CD4-positive, alpha-beta T cell treated with Interleukin-4 for 4 hours (primary cell): ENCODE measurements around the gene RGL3.
"Not testable (repeated sequence)": the region's sequence is repeated elsewhere in the genome, so short reads cannot be mapped to it uniquely, and the experiment has no call there.

ENCODE experiments used
- DNase-seq: peaks from one replicate; pipeline ENCODE4 v3.0.0-alpha.2; 2020

The RGL3 gene

GRCh38 chr19:11448923-11449554 lies 29.9 kb upstream of the RGL3 start:
- DNase-seq, result no peak

GRCh38 chr19:11448410-11448809 lies 29.3 kb upstream of the RGL3 start:
- DNase-seq, result no peak

GRCh38 chr19:11447347-11448262 lies 28.5 kb upstream of the RGL3 start:
- no peak for DNase-seq

GRCh38 chr19:11446652-11447301 lies 27.7 kb upstream of the RGL3 start:
- no peak for DNase-seq

GRCh38 chr19:11446271-11446651 lies 27.1 kb upstream of the RGL3 start:
- DNase-seq, result no peak

GRCh38 chr19:11445141-11445540 lies 26.0 kb upstream of the RGL3 start:
- DNase-seq, result no peak

GRCh38 chr19:11444059-11444458 lies 24.9 kb upstream of the RGL3 start:
- no peak for DNase-seq

- DNase-seq, result no peak
These were observed 18.8 kb upstream of the RGL3 start for GRCh38 chr19:11437955-11438354.

GRCh38 chr19:11435833-11436313 lies 16.8 kb upstream of the RGL3 start:
- DNase-seq, result no peak

- DNase-seq, result peak; percentile 100
These were observed 16.1 kb upstream of the RGL3 start, which contains the start of the genes ODAD3 and PRKCSH for GRCh38 chr19:11435057-11435832. TSS of gene ODAD3 (minus strand) at chr19:11435121. CDS start at chr19:11435016, 105 bp downstream. TSS of gene PRKCSH (plus strand) at chr19:11435635. CDS start at chr19:11436118, 483 bp downstream.

- no peak for DNase-seq
These were observed 15.6 kb upstream of the RGL3 start for GRCh38 chr19:11434703-11435056.

- DNase-seq, result not testable (repeated sequence)
These were observed 14.4 kb upstream of the RGL3 start for GRCh38 chr19:11433526-11433925.

GRCh38 chr19:11426656-11427055 lies 7.5 kb upstream of the RGL3 start:
- no peak for DNase-seq

GRCh38 chr19:11425719-11426457 lies 6.8 kb upstream of the RGL3 start:
- DNase-seq, result no peak

- DNase-seq, result no peak
These were observed 4.7 kb upstream of the RGL3 start for GRCh38 chr19:11423791-11424181.

- no peak for DNase-seq
These were observed 4.2 kb upstream of the RGL3 start for GRCh38 chr19:11423164-11423790.

- peak; percentile 50 for DNase-seq
These were observed 3.3 kb upstream of the RGL3 start for GRCh38 chr19:11422163-11423065.

GRCh38 chr19:11421371-11422098 lies 2.4 kb upstream of the RGL3 start:
- DNase-seq, result no peak
